NCI-H187 (cell line): ENCODE measurements around the gene PFDN2.
"Not testable (repeated sequence)": the region's sequence is repeated elsewhere in the genome, so short reads cannot be mapped to it uniquely, and the experiment has no call there.

ENCODE experiments used
- DNase-seq, 2 experiments: peaks; one replicate each; lab custom pipeline; 2025; lab: John Stamatoyannopoulos, UW

PFDN2 gene

GRCh38 chr1:161138431-161138830 is 20.6 kb upstream of the PFDN2 start:
- no peak for DNase-seq

GRCh38 chr1:161137881-161138280 is 20.0 kb upstream of the PFDN2 start:
- no peak for DNase-seq

- no peak for DNase-seq
Observed at GRCh38 chr1:161133220-161133740, 15.4 kb upstream of the PFDN2 start.

GRCh38 chr1:161132410-161133219 is 14.8 kb upstream of the PFDN2 start, which contains the start of gene DEDD:
Gene DEDD (minus strand): TSS chr1:161132667. CDS start chr1:161124462, 8,205 bp downstream.
- peak; percentile 98 for DNase-seq

- DNase-seq, result no peak
Observed at GRCh38 chr1:161131523-161132409, 13.9 kb upstream of the PFDN2 start.

GRCh38 chr1:161130266-161130665 is 12.4 kb upstream of the PFDN2 start:
- no peak for DNase-seq

GRCh38 chr1:161128591-161129420 is 11.0 kb upstream of the PFDN2 start:
- DNase-seq, result no peak

GRCh38 chr1:161127649-161128048 is 9.8 kb upstream of the PFDN2 start:
- no peak for DNase-seq

- no peak for DNase-seq
Observed at GRCh38 chr1:161122967-161123366, 5.1 kb upstream of the PFDN2 start.

- DNase-seq, result no peak
Observed at GRCh38 chr1:161121834-161122233, 4.0 kb upstream of the PFDN2 start.

- DNase-seq, result no peak
Observed at GRCh38 chr1:161121042-161121650, 3.3 kb upstream of the PFDN2 start.

- DNase-seq, result no peak
Observed at GRCh38 chr1:161119092-161119903, 1.5 kb upstream of the PFDN2 start.

- not testable (repeated sequence) for DNase-seq
Observed at GRCh38 chr1:161115961-161116360, 1.9 kb downstream of the PFDN2 start.

GRCh38 chr1:161115132-161115711 is 2.6 kb downstream of the PFDN2 start:
- no peak for DNase-seq

GRCh38 chr1:161114556-161114955 is 3.3 kb downstream of the PFDN2 start:
- no peak for DNase-seq

GRCh38 chr1:161113915-161114314 is 3.9 kb downstream of the PFDN2 start:
- DNase-seq, result no peak

- no peak for DNase-seq
Observed at GRCh38 chr1:161111527-161111926, 6.3 kb downstream of the PFDN2 start.

GRCh38 chr1:161111117-161111516 is 6.7 kb downstream of the PFDN2 start:
- no peak for DNase-seq

GRCh38 chr1:161106431-161106830 is 11.4 kb downstream of the PFDN2 start:
- DNase-seq, result no peak

GRCh38 chr1:161100556-161100955 is 17.3 kb downstream of the PFDN2 start:
- DNase-seq, result no peak
